Fibroblast of skin of back (primary cell): ENCODE measurements around the gene OXSR1. TPM values are rescaled to one million over a fixed set of nuclear protein-coding genes. Genes with fewer than 3 reads are reported as not detected.

ENCODE experiments used
- DNase-seq: peaks from one replicate; pipeline ENCODE4 v3.0.0-alpha.2; 2013
- polyA plus RNA-seq, 2 experiments: library from polyadenylated mRNA; unstranded; fragments of 120-200 nt; gene quantifications; one replicate each; pipeline ENCODE4 v1.2.1, GENCODE V29; 2013; ENCODE audit not compliant: insufficient read length in 2 of 2

The OXSR1 gene
- polyA plus RNA-seq (2013, experiment 1 of 2; ENCODE audit: insufficient read length) = 100 TPM
- polyA plus RNA-seq (2013, experiment 2 of 2; ENCODE audit: insufficient read length) = 82.3 TPM

- DNase-seq = peak; percentile 100
Measured at GRCh38 chr3:38164952-38165721, at the start of gene OXSR1. OXSR1 (plus strand) TSS chr3:38165537; CDS start chr3:38165877, 340 bp downstream.

- no peak for DNase-seq
Measured at GRCh38 chr3:38115645-38116427, 49.5 kb upstream of the OXSR1 start.

- DNase-seq = no peak
Measured at GRCh38 chr3:38116471-38117162, 48.7 kb upstream of the OXSR1 start.

- no peak for DNase-seq
Measured at GRCh38 chr3:38117163-38117716, 48.1 kb upstream of the OXSR1 start.

- DNase-seq = peak; percentile 57
Measured at GRCh38 chr3:38117748-38118420, 47.5 kb upstream of the OXSR1 start.

- no peak for DNase-seq
Measured at GRCh38 chr3:38118421-38119247, 46.7 kb upstream of the OXSR1 start.

- no peak for DNase-seq
Measured at GRCh38 chr3:38119248-38119544, 46.1 kb upstream of the OXSR1 start.

- DNase-seq = no peak
Measured at GRCh38 chr3:38119821-38120692, 45.3 kb upstream of the OXSR1 start.

- no peak for DNase-seq
Measured at GRCh38 chr3:38120693-38121450, 44.5 kb upstream of the OXSR1 start.

GRCh38 chr3:38121451-38121831 lies 43.9 kb upstream of the OXSR1 start:
- no peak for DNase-seq

- DNase-seq = no peak
Measured at GRCh38 chr3:38121832-38122461, 43.4 kb upstream of the OXSR1 start.

- no peak for DNase-seq
Measured at GRCh38 chr3:38122712-38123290, 42.5 kb upstream of the OXSR1 start.

GRCh38 chr3:38124324-38125122 lies 40.8 kb upstream of the OXSR1 start:
- DNase-seq = no peak

GRCh38 chr3:38125305-38126120 lies 39.8 kb upstream of the OXSR1 start:
- no peak for DNase-seq

- DNase-seq = no peak
Measured at GRCh38 chr3:38126121-38126892, 39.0 kb upstream of the OXSR1 start.
